Measurements from ENCODE around the gene CHSY1.
A peak's percentile ranks its signal among the peaks of the same experiment; 100 is the strongest.

CHSY1 gene

GRCh38 chr15:101189409-101190091 lies 62.3 kb downstream of the CHSY1 start:
- no peak overlapping the region for H3K27ac ChIP-seq (ENCODE audit: low read length)
- peaks cover 42% of the 10 kb centered on the region for H3K79me2 ChIP-seq (ENCODE audit: low read length)
- H3K4me2 ChIP-seq (ENCODE audit: low read length): peak overlapping the region; percentile 97
- no peak for TF ChIP-seq EZH2phosphoT487 (IDR thresholded peaks at IDR 0.05; ENCODE audit: low read depth)
- peak overlapping the region; percentile 74 for H3K4me3 ChIP-seq (ENCODE audit: low read length)
- H4K20me1 ChIP-seq (ENCODE audit: insufficient read depth, low read length): peaks cover 85% of the 10 kb centered on the region
- no peak overlapping the region for H2AFZ ChIP-seq (ENCODE audit: low read depth, low read length)
- H3K27me3 ChIP-seq (ENCODE audit: low read depth, low read length): peaks cover 32% of the 10 kb centered on the region
- H3K9ac ChIP-seq (ENCODE audit: low read length): 0 out of 2 replicates have a peak overlapping the region, but pooled peaks have one; percentile 11
- peaks cover 20% of the 10 kb centered on the region for H3K4me1 ChIP-seq (ENCODE audit: low read length)
- no peaks in the 10 kb centered on the region for H3K36me3 ChIP-seq (replicated peaks; ENCODE audit: low read depth, low read length)
- no peaks in the 10 kb centered on the region for H3K9me3 ChIP-seq (ENCODE audit: insufficient read depth, low read length)

GRCh38 chr15:101188637-101189408 lies 63.0 kb downstream of the CHSY1 start:
- Histone ChIP-seq H3K36me3 (replicated peaks; ENCODE audit: low read depth, low read length) (no peaks in the 10 kb centered on the region), H3K4me1 (ENCODE audit: low read length) (peaks cover 20% of the 10 kb centered on the region), H4K20me1 (ENCODE audit: insufficient read depth, low read length) (peaks cover 82% of the 10 kb centered on the region), H3K27me3 (ENCODE audit: low read depth, low read length) (peaks cover 32% of the 10 kb centered on the region), H3K4me2 (ENCODE audit: low read length) (peak overlapping the region; percentile 97), H3K4me3 (ENCODE audit: low read length) (peak overlapping the region; percentile 74), H3K79me2 (ENCODE audit: low read length) (peaks cover 37% of the 10 kb centered on the region), H2AFZ (ENCODE audit: low read depth, low read length) (no peak overlapping the region), H3K27ac (ENCODE audit: low read length) (no peak overlapping the region), H3K9me3 (ENCODE audit: insufficient read depth, low read length) (no peaks in the 10 kb centered on the region), H3K9ac (ENCODE audit: low read length) (peak overlapping the region; percentile 11; the same call in 1 of the 2 replicates)
- no peak for TF ChIP-seq CTCF (IDR thresholded peaks at IDR 0.05; ENCODE audit: low read depth, low read length)
- no peak for TF ChIP-seq EZH2phosphoT487 (IDR thresholded peaks at IDR 0.05; ENCODE audit: low read depth)

- Histone ChIP-seq H2AFZ (ENCODE audit: low read depth, low read length) (no peak overlapping the region), H3K4me3 (ENCODE audit: low read length) (peak overlapping the region; percentile 74), H3K4me1 (ENCODE audit: low read length) (peaks cover 20% of the 10 kb centered on the region), H3K79me2 (ENCODE audit: low read length) (peaks cover 30% of the 10 kb centered on the region), H3K27ac (ENCODE audit: low read length) (no peak overlapping the region), H3K36me3 (replicated peaks; ENCODE audit: low read depth, low read length) (no peaks in the 10 kb centered on the region), H4K20me1 (ENCODE audit: insufficient read depth, low read length) (peaks cover 79% of the 10 kb centered on the region), H3K4me2 (ENCODE audit: low read length) (peak overlapping the region; percentile 97), H3K27me3 (ENCODE audit: low read depth, low read length) (peaks cover 32% of the 10 kb centered on the region), H3K9me3 (ENCODE audit: insufficient read depth, low read length) (no peaks in the 10 kb centered on the region), H3K9ac (ENCODE audit: low read length) (0 out of 2 replicates have a peak overlapping the region, but pooled peaks have one; percentile 2)
- no peak for TF ChIP-seq EZH2phosphoT487 (IDR thresholded peaks at IDR 0.05; ENCODE audit: low read depth)
- no peak for TF ChIP-seq CTCF (IDR thresholded peaks at IDR 0.05; ENCODE audit: low read depth, low read length)
These were observed 63.8 kb downstream of the CHSY1 start for GRCh38 chr15:101187820-101188636.

GRCh38 chr15:101185770-101186169 lies 66.1 kb downstream of the CHSY1 start:
- Histone ChIP-seq H3K4me3 (ENCODE audit: low read length) (no peak overlapping the region), H3K27me3 (ENCODE audit: low read depth, low read length) (peaks cover 25% of the 10 kb centered on the region), H3K36me3 (replicated peaks; ENCODE audit: low read depth, low read length) (no peaks in the 10 kb centered on the region), H3K9ac (ENCODE audit: low read length) (no peak overlapping the region), H3K9me3 (ENCODE audit: insufficient read depth, low read length) (no peaks in the 10 kb centered on the region), H2AFZ (ENCODE audit: low read depth, low read length) (no peak overlapping the region), H3K27ac (ENCODE audit: low read length) (no peak overlapping the region), H4K20me1 (ENCODE audit: insufficient read depth, low read length) (peaks cover 80% of the 10 kb centered on the region), H3K79me2 (ENCODE audit: low read length) (peaks cover 25% of the 10 kb centered on the region), H3K4me1 (ENCODE audit: low read length) (peaks cover 20% of the 10 kb centered on the region), H3K4me2 (ENCODE audit: low read length) (no peak overlapping the region)
- TF ChIP-seq CTCF (IDR thresholded peaks at IDR 0.05; ENCODE audit: low read depth, low read length): no peak
- TF ChIP-seq EZH2phosphoT487 (IDR thresholded peaks at IDR 0.05; ENCODE audit: low read depth): no peak
